GM12874 (cell line): ENCODE data around the gene KCTD3.

ENCODE experiments used
- TF ChIP-seq, protein P1 (sequence below): IDR thresholded peaks from 2 replicates; pipeline ENCODE4 v1.5.1; 2011; ENCODE audit warnings: low read depth, mild to moderate bottlenecking, control low read depth, low read length, moderate library complexity; ENCODE audit not compliant: insufficient read depth

Gene KCTD3

DNA sequence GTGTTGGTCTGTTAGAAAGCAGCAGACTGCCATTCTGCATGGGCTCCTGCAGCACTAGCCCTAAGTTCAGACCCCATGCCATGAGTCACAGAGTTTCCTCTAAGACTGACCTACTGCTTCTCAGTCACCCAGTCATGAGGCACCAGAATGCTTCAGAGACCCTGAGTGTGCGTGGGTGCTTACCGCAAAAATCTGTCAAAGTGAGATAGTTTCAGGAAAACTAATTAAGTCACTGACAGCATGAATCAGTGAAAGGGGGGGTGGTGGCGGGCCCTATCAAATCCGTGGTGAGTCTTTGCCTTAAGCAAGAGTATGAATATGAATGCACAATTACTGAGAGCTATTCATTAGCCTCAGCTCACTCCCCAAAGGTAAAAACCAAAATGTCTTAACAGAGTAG is 98.1 kb downstream of the KCTD3 start:
- TF ChIP-seq, protein P1, sequence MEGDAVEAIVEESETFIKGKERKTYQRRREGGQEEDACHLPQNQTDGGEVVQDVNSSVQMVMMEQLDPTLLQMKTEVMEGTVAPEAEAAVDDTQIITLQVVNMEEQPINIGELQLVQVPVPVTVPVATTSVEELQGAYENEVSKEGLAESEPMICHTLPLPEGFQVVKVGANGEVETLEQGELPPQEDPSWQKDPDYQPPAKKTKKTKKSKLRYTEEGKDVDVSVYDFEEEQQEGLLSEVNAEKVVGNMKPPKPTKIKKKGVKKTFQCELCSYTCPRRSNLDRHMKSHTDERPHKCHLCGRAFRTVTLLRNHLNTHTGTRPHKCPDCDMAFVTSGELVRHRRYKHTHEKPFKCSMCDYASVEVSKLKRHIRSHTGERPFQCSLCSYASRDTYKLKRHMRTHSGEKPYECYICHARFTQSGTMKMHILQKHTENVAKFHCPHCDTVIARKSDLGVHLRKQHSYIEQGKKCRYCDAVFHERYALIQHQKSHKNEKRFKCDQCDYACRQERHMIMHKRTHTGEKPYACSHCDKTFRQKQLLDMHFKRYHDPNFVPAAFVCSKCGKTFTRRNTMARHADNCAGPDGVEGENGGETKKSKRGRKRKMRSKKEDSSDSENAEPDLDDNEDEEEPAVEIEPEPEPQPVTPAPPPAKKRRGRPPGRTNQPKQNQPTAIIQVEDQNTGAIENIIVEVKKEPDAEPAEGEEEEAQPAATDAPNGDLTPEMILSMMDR = no peak

DNA sequence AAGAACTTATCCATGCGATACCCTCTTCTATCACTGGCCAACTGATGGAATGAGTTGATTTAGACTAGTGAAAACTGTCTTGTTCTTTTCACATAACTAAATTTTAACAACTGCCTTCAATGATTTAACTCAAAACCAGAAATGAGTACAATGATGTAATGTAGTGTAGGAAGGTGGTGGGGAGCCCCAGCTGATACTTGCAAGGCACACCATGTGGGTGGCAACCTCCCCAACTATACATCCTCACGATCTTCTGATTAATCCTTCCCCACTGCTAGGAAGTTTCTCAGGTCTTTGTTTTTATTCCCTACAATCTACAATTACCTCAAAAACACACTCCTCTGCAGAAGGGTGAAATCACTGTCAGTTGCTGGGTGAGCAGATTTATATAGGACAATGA is 100.7 kb downstream of the KCTD3 start:
- TF ChIP-seq, protein P1 = no peak

DNA sequence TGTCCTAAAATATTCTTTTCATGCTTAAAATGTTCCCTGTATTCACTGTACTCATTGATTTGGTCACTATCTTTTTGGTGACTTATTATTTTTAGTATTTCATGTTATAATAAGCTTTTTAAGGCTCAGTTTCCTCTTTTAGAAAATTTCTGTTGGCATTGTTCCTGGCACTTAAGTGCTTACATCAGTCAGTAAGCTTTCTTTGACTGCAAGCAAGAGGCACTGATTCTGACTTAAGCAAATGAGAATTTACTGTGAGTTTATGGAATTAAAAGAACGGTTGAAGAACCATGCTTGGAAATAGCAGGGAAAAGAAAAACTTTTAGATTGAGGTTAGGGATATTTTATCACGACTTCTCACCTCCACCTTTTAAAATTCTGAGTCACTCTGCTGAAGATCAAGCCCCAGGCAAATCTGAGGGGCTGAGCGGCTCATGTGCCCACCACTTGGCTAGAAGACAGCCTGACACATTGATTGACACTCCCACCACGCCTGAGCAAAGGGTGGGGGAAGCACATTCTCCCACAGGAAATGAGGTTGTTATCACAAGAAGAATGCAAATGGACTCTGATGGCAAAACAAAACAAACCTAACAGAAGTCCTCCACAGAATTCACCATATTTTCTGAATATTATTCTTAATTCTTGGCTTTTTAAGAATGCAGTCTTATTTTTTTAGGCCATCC is 102.8 kb downstream of the KCTD3 start:
- TF ChIP-seq, protein P1 = no peak
